ENCODE measurements around the gene AKAP10. TPM values are rescaled to one million over a fixed set of nuclear protein-coding genes. Genes with fewer than 3 reads are reported as not detected.

The AKAP10 gene
- total RNA-seq, 1 experiment from 2014 or later, result 34.1 TPM

DNA sequence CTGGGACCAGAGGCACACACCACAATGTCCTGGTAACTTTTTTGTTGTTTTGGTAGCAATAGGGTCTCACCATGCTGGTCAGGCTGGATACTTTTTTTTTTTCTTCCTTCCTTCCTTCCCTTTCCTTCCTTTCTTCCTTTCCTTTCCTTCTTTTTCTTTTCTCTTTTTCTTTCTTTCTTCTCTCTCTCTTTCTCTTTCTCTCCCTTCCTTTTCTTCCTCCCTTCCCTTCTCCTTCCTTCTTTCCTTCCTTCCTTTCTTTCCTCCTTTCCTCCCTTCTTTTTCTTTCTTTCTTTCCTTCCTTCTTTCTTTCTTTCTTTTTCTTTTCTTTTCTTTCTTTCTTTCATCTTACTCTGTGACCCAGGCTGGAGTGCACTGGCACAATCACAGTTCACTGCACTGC is 91.5 kb downstream of the AKAP10 start:
- ChIA-PET POLR2A (interaction anchor here (0.6 to 0.7 kb wide), 3 partner anchors 11 to 41 kb away, joined by 3 to 5 read pairs (median 4); no protein-coding TSS in a partner anchor), CTCF (no interaction called here)
- no peaks in the 10 kb centered on the region for H3K36me3 Mint-ChIP-seq (ENCODE audit: insufficient read depth, unreplicated experiment)
- no peak for DNase-seq (ENCODE audit: unreplicated experiment)
- no peak overlapping the region for H3K27ac Mint-ChIP-seq (ENCODE audit: low read depth, unreplicated experiment)
- H3K9me3 Mint-ChIP-seq (ENCODE audit: unreplicated experiment), result no peaks in the 10 kb centered on the region
- TF ChIP-seq, protein P1, sequence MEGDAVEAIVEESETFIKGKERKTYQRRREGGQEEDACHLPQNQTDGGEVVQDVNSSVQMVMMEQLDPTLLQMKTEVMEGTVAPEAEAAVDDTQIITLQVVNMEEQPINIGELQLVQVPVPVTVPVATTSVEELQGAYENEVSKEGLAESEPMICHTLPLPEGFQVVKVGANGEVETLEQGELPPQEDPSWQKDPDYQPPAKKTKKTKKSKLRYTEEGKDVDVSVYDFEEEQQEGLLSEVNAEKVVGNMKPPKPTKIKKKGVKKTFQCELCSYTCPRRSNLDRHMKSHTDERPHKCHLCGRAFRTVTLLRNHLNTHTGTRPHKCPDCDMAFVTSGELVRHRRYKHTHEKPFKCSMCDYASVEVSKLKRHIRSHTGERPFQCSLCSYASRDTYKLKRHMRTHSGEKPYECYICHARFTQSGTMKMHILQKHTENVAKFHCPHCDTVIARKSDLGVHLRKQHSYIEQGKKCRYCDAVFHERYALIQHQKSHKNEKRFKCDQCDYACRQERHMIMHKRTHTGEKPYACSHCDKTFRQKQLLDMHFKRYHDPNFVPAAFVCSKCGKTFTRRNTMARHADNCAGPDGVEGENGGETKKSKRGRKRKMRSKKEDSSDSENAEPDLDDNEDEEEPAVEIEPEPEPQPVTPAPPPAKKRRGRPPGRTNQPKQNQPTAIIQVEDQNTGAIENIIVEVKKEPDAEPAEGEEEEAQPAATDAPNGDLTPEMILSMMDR (IDR thresholded peaks at IDR 0.05; ENCODE audit: unreplicated experiment), result no peak
- H3K27me3 Mint-ChIP-seq (ENCODE audit: insufficient read depth, unreplicated experiment), result no peaks in the 10 kb centered on the region
- intact Hi-C loops (cut with micrococcal nuclease), result no loop called here
- H3K4me1 Mint-ChIP-seq (ENCODE audit: insufficient read depth, unreplicated experiment), result no peaks in the 10 kb centered on the region
- BruUV-seq (replicated peaks), result no TSS peak
- no peak overlapping the region for H3K4me3 Mint-ChIP-seq (ENCODE audit: unreplicated experiment)

- TF ChIP-seq, protein P1 (IDR thresholded peaks at IDR 0.05; ENCODE audit: unreplicated experiment), result no peak
- H3K27ac Mint-ChIP-seq (ENCODE audit: low read depth, unreplicated experiment), result no peak overlapping the region
- intact Hi-C loops (cut with micrococcal nuclease), result no loop called here
- no peak for DNase-seq (ENCODE audit: unreplicated experiment)
- no peak overlapping the region for H3K4me3 Mint-ChIP-seq (ENCODE audit: unreplicated experiment)
- CTCF ChIA-PET, result interaction anchor here (0.7 kb wide), 1 partner anchor 15 kb away, joined by 3 read pairs; no protein-coding TSS in a partner anchor
- no TSS peak for BruUV-seq (replicated peaks)
- no peaks in the 10 kb centered on the region for H3K36me3 Mint-ChIP-seq (ENCODE audit: insufficient read depth, unreplicated experiment)
- H3K27me3 Mint-ChIP-seq (ENCODE audit: insufficient read depth, unreplicated experiment), result peaks cover 14% of the 10 kb centered on the region
- POLR2A ChIA-PET, result no interaction called here
- H3K4me1 Mint-ChIP-seq (ENCODE audit: insufficient read depth, unreplicated experiment), result no peaks in the 10 kb centered on the region
- H3K9me3 Mint-ChIP-seq (ENCODE audit: unreplicated experiment), result no peaks in the 10 kb centered on the region
Observed at GRCh38 chr17:19883537-19884215, 94.0 kb downstream of the AKAP10 start.

DNA sequence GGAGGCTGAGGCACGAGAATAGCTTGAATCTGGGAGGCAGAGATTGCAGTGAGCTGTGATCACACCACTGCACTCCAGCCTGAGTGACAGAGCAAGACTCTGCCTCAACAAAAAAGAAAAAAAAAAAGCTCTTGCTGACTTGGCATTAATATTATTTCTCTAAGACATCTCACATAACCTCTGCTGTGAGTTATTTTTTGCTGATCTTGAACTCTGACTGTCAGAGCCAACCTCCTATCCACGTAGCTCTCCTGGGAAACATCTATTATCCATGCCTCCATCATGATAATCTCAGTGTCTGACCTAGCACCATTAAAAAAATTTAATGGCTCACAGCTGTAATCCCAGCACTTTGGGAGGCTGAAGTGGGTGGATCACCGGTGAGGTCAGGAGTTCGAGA is 97.2 kb downstream of the AKAP10 start:
- ChIA-PET CTCF (interaction anchor here (0.7 kb wide), 1 partner anchor 13 kb away, joined by 3 read pairs; the partner anchor contains the start of gene ULK2), POLR2A (no interaction called here)
- H3K4me1 Mint-ChIP-seq (ENCODE audit: insufficient read depth, unreplicated experiment), result no peaks in the 10 kb centered on the region
- BruUV-seq (replicated peaks), result no TSS peak
- no peak overlapping the region for H3K27ac Mint-ChIP-seq (ENCODE audit: low read depth, unreplicated experiment)
- TF ChIP-seq, protein P1 (IDR thresholded peaks at IDR 0.05; ENCODE audit: unreplicated experiment), result no peak
- no peak for DNase-seq (ENCODE audit: unreplicated experiment)
- H3K36me3 Mint-ChIP-seq (ENCODE audit: insufficient read depth, unreplicated experiment), result no peaks in the 10 kb centered on the region
- no peak overlapping the region for H3K4me3 Mint-ChIP-seq (ENCODE audit: unreplicated experiment)
- peaks cover 25% of the 10 kb centered on the region for H3K27me3 Mint-ChIP-seq (ENCODE audit: insufficient read depth, unreplicated experiment)
- no peaks in the 10 kb centered on the region for H3K9me3 Mint-ChIP-seq (ENCODE audit: unreplicated experiment)
- intact Hi-C loops (cut with micrococcal nuclease), result no loop called here

- CTCF ChIA-PET, result no interaction called here
- BruUV-seq (replicated peaks), result no TSS peak
- H3K4me3 Mint-ChIP-seq (ENCODE audit: unreplicated experiment), result no peak overlapping the region
Observed at GRCh38 chr17:19877364-19877945, 100.2 kb downstream of the AKAP10 start.

More at GRCh38 chr17:19877364-19877945, 100.2 kb downstream of the AKAP10 start:
- Mint-ChIP-seq H3K9me3 (ENCODE audit: unreplicated experiment) (no peaks in the 10 kb centered on the region), H3K27ac (ENCODE audit: low read depth, unreplicated experiment) (no peak overlapping the region), H3K4me1 (ENCODE audit: insufficient read depth, unreplicated experiment) (no peaks in the 10 kb centered on the region), H3K27me3 (ENCODE audit: insufficient read depth, unreplicated experiment) (peaks cover 25% of the 10 kb centered on the region), H3K36me3 (ENCODE audit: insufficient read depth, unreplicated experiment) (no peaks in the 10 kb centered on the region)
- POLR2A ChIA-PET, result interaction anchor here (0.6 kb wide), 1 partner anchor 49 kb away, joined by 3 read pairs; no protein-coding TSS in a partner anchor
- intact Hi-C loops (cut with micrococcal nuclease), result no loop called here
- TF ChIP-seq, protein P1 (IDR thresholded peaks at IDR 0.05; ENCODE audit: unreplicated experiment), result no peak
- DNase-seq (ENCODE audit: unreplicated experiment), result no peak
